Activated naive CD8-positive, alpha-beta T cell treated with anti-CD3 and anti-CD28 coated beads, Interleukin-2, amount 10 ng/mL, durations not matched to agents 7 days and 5 days (primary cell): Measurements from ENCODE around the gene HSF2BP. TPM values are rescaled to one million over a fixed set of nuclear protein-coding genes. Genes with fewer than 3 reads are reported as not detected.

Source experiments
- ATAC-seq: fragments of 150-1000 bp; cut with Tn5 transposase; one replicate; pipeline ENCODE4 v1.10.0; 2021; ENCODE audit warnings: low read depth, moderate library complexity
- POLR2A ChIA-PET: fragments of 350-600 bp; sonication (Branson Sonifier 250); formaldehyde crosslinking; loops from one replicate; lab custom pipeline; 2021; ENCODE audit warnings: antibody characterized with exemption; lab: Charles Lee
- DNase-seq: peaks from one replicate; pipeline ENCODE4 v3.0.0; 2021
- H3K27ac Mint-ChIP-seq: one replicate; pipeline ENCODE4 v1.8.0; 2022; ENCODE audit warnings: mild to moderate bottlenecking, mixed read lengths
- H3K27me3 Mint-ChIP-seq: one replicate; pipeline ENCODE4 v1.8.0; 2022; ENCODE audit warnings: mild to moderate bottlenecking, moderate library complexity, mixed read lengths
- H3K36me3 Mint-ChIP-seq: one replicate; pipeline ENCODE4 v1.8.0; 2021; ENCODE audit warnings: mild to moderate bottlenecking, mixed read lengths
- H3K4me1 Mint-ChIP-seq: one replicate; pipeline ENCODE4 v1.8.0; 2021; ENCODE audit warnings: mixed read lengths
- H3K4me3 Mint-ChIP-seq: one replicate; pipeline ENCODE4 v1.8.0; 2022; ENCODE audit warnings: mild to moderate bottlenecking, moderate library complexity, mixed read lengths
- H3K9me3 Mint-ChIP-seq: one replicate; pipeline ENCODE4 v1.8.0; 2021; ENCODE audit warnings: mixed read lengths
- total RNA-seq, 2 experiments: library from RNA; stranded (reverse); gene quantifications; one replicate each; pipeline ENCODE4 v1.2.3, GENCODE V29; 2021

The HSF2BP gene
- total RNA-seq, 2 experiments from 2014 or later, result 0.31 to 0.64 TPM

DNA sequence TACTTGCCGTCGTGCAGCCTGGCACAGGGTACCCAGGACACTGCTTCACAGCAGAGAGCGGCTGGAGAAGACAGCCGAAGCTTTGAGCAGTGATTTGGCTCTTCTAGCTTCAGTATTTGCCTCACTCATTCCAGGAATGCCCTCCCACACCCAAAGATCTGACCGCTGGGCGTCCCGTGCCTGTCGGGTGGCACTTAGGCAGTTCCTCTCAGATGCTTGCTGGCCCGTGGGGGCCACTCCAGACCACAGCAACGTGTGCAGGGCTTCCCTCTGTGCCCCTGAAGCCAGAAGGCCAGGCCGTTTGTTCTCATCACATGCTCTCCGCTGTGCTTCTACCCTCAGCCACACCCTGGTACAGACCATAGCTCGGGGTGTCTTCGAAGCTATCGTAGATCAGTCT lies 17.1 kb upstream of the HSF2BP start:
- Mint-ChIP-seq H3K4me1 (peaks cover 6% of the 10 kb centered on the region), H3K9me3 (no peaks in the 10 kb centered on the region), H3K4me3 (no peak overlapping the region), H3K27me3 (no peaks in the 10 kb centered on the region), H3K27ac (no peak overlapping the region), H3K36me3 (peaks cover 27% of the 10 kb centered on the region)
- POLR2A ChIA-PET, result interaction anchor here (0.6 to 0.7 kb wide), 3 partner anchors 20 to 685 kb away, joined by 3 read pairs; no protein-coding TSS in a partner anchor
- DNase-seq (no peak), ATAC-seq (no peak)

DNA sequence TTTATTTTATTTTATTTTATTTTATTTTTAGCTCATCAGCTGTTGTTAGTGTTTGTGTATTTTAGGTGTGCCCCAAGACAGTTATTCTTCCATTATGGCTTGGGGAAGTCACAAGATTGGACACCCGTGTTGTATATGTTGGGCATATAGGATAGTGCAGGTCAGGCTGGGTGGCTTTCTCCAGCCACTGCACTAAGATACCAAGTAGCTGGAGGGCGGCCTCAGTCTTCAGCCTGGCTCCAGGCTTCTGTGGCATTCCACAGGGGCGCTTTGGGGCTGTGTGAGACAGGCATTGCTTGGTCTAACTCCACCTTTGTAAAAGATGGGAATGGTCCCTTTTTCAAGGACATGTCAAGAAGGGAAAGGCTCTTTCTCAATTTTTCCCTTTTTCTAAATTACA lies 16.6 kb upstream of the HSF2BP start:
- Mint-ChIP-seq H3K9me3 (no peaks in the 10 kb centered on the region), H3K27ac (no peak overlapping the region), H3K27me3 (no peaks in the 10 kb centered on the region), H3K4me1 (peaks cover 6% of the 10 kb centered on the region), H3K36me3 (peaks cover 27% of the 10 kb centered on the region), H3K4me3 (no peak overlapping the region)
- DNase-seq, result no peak
- no peak for ATAC-seq
- POLR2A ChIA-PET, result interaction anchor here (0.6 kb wide), 2 partner anchors 21 to 685 kb away, joined by 3 read pairs; no protein-coding TSS in a partner anchor

DNA sequence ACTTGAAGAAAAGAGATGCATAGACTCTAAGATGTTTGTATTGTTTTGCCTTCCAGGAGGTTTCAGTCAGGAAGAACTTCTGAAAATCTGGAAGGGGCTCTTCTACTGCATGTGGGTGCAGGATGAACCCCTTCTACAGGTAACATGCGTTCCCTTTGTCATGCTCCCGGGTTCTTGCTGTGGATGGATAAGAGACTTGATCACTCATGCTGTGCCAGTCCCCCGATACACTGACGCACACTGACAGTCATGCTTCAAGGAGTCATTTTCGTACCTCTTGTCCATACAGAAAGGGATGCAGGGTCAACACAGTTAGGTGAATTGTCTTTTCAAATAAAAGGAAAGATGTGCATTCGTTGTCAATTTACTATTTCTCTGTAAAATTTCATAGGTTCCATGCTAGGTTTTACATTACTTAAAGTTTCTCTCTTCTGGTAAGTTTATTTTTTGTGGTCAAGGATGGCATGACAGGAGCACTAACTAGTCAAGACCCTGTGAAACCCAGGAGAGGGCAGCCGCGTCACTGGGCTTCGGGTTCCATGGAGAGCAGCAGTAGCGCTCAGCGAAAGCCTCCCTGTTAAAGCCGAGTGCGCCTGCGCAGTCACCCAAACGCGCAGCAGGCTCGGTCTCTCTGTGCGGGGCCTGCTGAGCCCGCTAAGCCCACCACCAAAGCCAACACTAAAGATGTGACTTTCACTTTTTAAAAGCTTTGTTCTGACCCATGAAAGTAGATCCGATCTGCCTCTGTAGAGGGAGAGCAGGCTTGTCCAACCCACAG lies 10.7 kb upstream of the HSF2BP start:
- no peak overlapping the region for H3K27ac Mint-ChIP-seq
- H3K36me3 Mint-ChIP-seq, result peaks cover 25% of the 10 kb centered on the region
- H3K9me3 Mint-ChIP-seq, result peaks cover 2% of the 10 kb centered on the region
- POLR2A ChIA-PET, result no interaction called here
- no peak for DNase-seq
- H3K27me3 Mint-ChIP-seq, result no peaks in the 10 kb centered on the region
- ATAC-seq, result no peak
- H3K4me3 Mint-ChIP-seq, result no peak overlapping the region
- H3K4me1 Mint-ChIP-seq, result peaks cover 6% of the 10 kb centered on the region

DNA sequence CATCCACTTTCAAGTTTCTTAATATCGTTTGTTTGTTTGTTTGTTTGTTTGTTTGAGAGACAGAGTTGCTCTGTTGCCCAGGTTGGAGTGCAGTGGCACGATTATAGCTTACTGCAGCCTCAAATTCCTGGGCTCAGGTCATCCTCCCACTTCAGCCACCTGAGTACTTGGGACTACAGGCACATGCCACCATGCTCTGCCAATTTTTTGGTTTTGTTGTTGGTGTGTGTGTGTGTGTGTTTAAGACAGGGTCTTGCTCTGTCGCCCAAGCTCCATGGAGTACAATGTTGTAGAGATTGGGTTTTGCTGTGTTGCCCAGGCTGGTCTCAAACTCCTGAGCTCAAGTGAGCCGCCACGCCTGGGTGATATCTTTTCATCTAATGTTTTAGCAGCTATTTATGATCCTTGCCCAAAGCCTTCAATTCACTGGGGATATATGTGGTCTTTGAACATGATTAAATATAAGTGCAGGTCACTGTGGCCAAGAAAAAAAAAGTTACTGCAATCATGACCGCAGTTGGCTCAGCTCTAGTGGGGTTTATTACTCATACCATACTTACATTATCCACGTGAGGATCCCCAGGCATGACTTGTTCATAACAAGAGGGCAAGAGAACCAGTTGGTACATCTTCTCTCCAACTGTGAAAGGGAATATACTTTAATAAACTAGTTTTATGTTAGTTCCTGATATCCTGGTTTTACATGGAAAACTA lies 8.1 kb upstream of the HSF2BP start:
- H3K27me3 Mint-ChIP-seq, result no peaks in the 10 kb centered on the region
- peaks cover 33% of the 10 kb centered on the region for H3K36me3 Mint-ChIP-seq
- peaks cover 2% of the 10 kb centered on the region for H3K9me3 Mint-ChIP-seq
- DNase-seq, result no peak
- POLR2A ChIA-PET, result no interaction called here
- ATAC-seq, result no peak
- no peak overlapping the region for H3K4me3 Mint-ChIP-seq
- H3K27ac Mint-ChIP-seq, result no peak overlapping the region
- peaks cover 12% of the 10 kb centered on the region for H3K4me1 Mint-ChIP-seq

DNA sequence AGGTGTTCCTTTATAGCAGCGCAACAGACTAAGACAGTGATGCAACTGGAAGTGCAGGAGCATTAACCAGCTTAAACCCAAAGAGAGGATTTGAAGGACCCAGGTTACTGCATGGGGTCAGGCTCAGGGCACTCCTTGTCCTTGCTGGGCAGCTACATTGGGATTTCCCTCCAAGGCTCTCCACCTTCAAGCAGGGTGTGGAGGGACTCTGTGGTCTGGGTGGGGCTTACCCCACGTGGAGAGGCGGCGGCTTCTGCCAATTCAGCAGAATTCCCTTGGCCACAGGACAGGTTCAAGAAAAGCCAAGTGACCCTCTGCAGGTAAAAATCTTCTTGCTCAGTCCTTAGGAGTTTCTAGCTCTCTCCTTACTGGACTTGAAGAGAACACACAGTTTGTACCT lies 6.6 kb upstream of the HSF2BP start:
- POLR2A ChIA-PET, result no interaction called here
- H3K36me3 Mint-ChIP-seq, result peaks cover 32% of the 10 kb centered on the region
- ATAC-seq, result no peak
- no peak for DNase-seq
- H3K27me3 Mint-ChIP-seq, result no peaks in the 10 kb centered on the region
- H3K4me1 Mint-ChIP-seq, result peaks cover 23% of the 10 kb centered on the region
- peaks cover 2% of the 10 kb centered on the region for H3K9me3 Mint-ChIP-seq
- no peak overlapping the region for H3K4me3 Mint-ChIP-seq
- H3K27ac Mint-ChIP-seq, result no peak overlapping the region

DNA sequence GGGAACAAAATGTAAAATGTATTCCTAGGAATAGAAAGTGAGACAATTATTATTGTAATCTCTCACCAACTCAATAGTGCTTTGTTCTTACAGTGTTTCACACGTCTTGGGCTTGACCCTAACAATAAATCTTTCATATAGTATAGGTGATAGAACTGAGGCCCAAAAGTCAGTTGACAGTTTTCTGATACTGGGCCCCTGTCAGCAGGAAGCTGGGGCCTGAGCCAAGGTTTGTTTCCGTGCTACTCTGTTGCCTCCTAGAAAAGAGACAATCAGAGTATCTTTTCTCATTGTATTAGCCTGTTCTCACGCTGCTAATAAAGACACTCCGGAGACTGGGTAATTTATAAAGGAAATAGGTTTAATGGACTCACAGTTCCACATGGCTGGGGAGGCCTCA lies 5.1 kb upstream of the HSF2BP start:
- Mint-ChIP-seq H3K36me3 (peaks cover 29% of the 10 kb centered on the region), H3K27me3 (no peaks in the 10 kb centered on the region), H3K27ac (peak overlapping the region; percentile 8), H3K4me3 (no peak overlapping the region), H3K9me3 (peaks cover 2% of the 10 kb centered on the region), H3K4me1 (peaks cover 24% of the 10 kb centered on the region)
- DNase-seq (no peak), ATAC-seq (no peak)
- POLR2A ChIA-PET, result no interaction called here

DNA sequence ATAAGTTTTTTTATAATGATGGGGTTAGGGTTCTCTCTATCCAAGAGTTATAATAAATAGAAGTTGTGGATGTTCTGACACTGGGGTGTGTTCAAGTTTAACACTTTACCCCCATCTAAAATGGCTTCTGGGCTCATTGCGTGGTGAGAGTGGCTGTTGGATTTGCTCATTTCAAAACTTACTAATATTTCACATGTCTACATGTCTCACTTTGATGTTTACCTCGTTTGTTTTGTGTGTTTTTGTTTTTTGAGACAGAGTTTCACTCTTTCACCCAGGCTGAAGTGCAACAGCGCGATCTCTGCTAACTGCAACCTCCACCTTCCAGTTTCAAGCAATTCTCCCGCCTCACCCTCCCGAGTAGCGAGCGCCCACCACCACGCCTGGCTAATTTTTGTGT lies 3.7 kb upstream of the HSF2BP start:
- peaks cover 2% of the 10 kb centered on the region for H3K9me3 Mint-ChIP-seq
- H3K4me3 Mint-ChIP-seq, result no peak overlapping the region
- H3K36me3 Mint-ChIP-seq, result peaks cover 29% of the 10 kb centered on the region
- ATAC-seq (no peak), DNase-seq (no peak)
- peak overlapping the region; percentile 22 for H3K27ac Mint-ChIP-seq
- POLR2A ChIA-PET, result no interaction called here
- peaks cover 26% of the 10 kb centered on the region for H3K4me1 Mint-ChIP-seq
- no peaks in the 10 kb centered on the region for H3K27me3 Mint-ChIP-seq

DNA sequence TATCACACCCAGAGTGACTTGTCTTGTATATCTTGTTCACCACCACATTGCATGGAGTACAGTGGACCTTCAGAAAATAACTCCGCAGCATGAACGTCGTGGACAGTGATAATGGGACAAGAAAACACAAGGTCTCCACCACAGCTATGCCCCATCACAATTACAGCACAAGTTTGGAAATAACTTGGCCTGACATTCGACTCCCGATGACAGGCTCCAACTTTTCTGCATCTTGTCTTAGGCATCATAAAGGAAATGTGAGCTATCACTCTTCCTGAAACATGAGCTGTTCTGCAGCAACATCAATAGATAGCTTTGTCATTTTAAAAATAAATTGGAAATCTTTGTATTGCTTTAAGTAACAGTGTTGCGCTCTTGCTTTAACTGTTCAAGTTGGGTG lies 3.0 kb upstream of the HSF2BP start:
- ATAC-seq (no peak), DNase-seq (no peak)
- Mint-ChIP-seq H3K27me3 (no peaks in the 10 kb centered on the region), H3K4me3 (no peak overlapping the region), H3K27ac (no peak overlapping the region), H3K9me3 (peaks cover 2% of the 10 kb centered on the region), H3K4me1 (peaks cover 27% of the 10 kb centered on the region), H3K36me3 (peaks cover 27% of the 10 kb centered on the region)
- POLR2A ChIA-PET, result no interaction called here

DNA sequence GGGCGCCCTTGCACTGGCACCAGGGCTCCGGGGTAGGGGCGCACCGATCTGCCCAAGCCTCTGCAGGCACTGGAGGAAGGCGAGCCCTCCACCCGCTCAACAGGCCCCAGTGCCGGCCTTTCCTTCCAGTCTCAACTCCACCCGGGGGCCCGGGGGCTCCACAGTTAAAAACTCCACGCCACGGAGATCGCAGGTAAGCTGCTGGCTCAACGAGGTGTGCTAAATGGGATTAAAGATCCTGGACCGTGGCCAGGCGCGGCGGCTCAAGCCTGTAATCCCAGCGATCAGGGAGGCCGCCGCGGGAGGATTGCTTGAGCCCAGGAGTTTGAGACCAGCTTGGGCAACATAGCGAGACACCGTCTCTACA lies 536 bp downstream of the HSF2BP start:
- Mint-ChIP-seq H3K27ac (peak overlapping the region; percentile 89), H3K27me3 (no peaks in the 10 kb centered on the region), H3K4me3 (peak overlapping the region; percentile 87), H3K36me3 (peaks cover 6% of the 10 kb centered on the region), H3K9me3 (no peaks in the 10 kb centered on the region), H3K4me1 (peaks cover 23% of the 10 kb centered on the region)
- DNase-seq (no peak), ATAC-seq (no peak)
- POLR2A ChIA-PET, result interaction anchor here (0.6 to 2.2 kb wide), 4 partner anchors 45 to 1099 kb away, joined by 3 to 13 read pairs (median 8); no protein-coding TSS in a partner anchor

DNA sequence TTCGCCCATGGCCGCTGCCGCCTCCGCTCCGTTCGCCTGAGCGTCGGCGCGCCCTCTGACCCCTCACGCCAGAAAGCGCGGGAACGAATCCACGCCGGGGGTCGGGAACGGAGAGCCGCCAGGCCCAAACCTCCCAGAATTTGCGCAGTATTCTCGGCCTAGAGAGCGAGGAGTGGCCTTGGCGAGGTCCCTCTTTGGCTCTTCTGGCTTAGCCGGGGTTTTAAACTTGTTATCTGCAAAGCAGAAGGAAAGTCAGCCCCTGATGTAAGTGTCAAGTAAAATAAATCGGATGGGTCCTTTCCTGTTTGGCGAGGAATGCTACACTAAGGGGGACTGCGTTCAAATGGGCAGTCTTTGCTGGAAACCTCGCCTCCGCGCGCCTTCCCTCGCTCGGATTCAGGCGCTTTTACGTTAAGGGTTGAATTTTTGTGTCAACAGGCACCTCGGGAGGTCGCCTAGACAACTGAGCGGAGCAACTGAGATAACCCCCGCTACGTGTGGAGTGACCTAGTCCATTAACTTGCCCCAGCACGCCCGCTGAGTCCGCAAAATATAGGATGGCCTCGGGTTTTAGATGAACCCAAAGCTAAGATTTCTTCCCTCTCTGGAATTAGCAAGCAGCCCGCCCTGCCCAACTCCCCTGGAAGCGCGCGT lies 1.1 kb downstream of the HSF2BP start:
- DNase-seq (no peak), ATAC-seq (no peak)
- H3K27ac Mint-ChIP-seq, result no peak overlapping the region
- H3K36me3 Mint-ChIP-seq, result peaks cover 6% of the 10 kb centered on the region
- H3K4me3 Mint-ChIP-seq, result no peak overlapping the region
- no peaks in the 10 kb centered on the region for H3K27me3 Mint-ChIP-seq
- H3K9me3 Mint-ChIP-seq, result no peaks in the 10 kb centered on the region
- POLR2A ChIA-PET, result interaction anchor here (1.6 kb wide), 1 partner anchor 45 kb away, joined by 3 read pairs; no protein-coding TSS in a partner anchor
- peaks cover 23% of the 10 kb centered on the region for H3K4me1 Mint-ChIP-seq

DNA sequence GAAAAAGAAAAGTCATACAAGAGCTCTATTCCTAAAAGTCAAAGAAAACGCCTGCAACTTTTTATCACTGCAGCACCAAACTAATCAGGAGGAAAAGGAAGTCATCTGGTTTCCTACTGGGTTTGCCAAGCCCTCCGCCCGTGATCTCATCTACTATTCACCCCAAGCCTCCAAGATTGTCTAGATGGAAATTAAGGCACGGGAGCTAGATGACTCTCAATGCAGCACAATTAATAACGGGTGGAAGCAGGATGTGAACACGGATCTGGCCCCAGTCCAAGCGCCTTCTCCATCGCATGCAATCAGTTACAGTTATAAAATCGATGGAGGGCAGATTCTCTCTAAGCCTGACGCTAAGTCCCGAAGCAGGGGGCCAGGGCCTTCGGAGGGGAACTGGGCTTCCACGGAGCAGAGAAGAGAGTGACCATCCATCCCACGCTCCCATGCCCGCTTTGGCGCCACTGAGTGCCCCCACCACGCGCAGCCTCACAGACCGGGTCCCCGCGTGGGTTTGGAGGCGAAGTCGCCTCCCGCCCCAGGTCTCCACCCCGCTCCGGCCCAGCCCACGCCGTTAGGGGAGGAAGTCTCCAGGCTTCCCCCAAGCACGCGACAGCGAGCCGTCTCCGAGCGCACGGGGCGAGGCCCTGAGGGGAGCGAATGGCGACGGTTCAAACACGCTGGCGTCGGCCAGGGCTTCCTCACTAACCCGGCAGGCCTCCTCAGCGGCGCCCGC lies 1.8 kb downstream of the HSF2BP start:
- ATAC-seq (no peak), DNase-seq (no peak)
- H3K9me3 Mint-ChIP-seq, result no peaks in the 10 kb centered on the region
- POLR2A ChIA-PET, result no interaction called here
- no peak overlapping the region for H3K27ac Mint-ChIP-seq
- H3K4me1 Mint-ChIP-seq, result peaks cover 19% of the 10 kb centered on the region
- no peaks in the 10 kb centered on the region for H3K27me3 Mint-ChIP-seq
- H3K36me3 Mint-ChIP-seq, result peaks cover 3% of the 10 kb centered on the region
- no peak overlapping the region for H3K4me3 Mint-ChIP-seq

DNA sequence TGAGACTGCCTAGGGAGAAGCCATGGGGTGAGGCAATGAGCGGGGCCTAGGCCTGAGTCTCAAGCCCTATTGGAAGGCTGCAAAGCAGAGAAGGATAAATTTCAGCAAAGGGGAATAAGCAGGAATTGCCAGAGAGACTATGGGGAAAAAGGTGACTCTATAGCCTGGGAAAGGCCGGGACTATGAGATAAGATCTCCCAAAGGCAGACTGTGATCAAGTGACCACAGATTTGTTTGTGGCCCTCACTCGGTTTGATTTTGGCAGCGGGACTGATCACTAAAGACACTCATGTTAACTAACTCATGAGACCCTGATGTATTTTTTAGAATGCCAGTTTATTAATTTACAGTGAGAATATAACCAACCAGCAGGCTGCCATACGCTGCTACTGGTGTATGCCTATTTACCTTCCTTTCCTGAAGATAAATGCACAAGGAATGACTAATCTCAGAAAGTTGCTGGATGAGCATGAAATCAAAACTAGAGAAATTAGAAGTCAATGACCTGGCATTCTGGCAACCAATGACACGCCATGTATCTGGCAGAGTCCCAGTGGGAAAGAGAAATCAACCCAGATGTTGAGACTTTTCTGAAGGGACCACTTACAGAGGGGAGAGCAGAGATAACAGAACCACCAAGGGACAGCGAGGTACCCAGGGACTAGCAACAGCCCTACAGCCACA lies 4.3 kb downstream of the HSF2BP start:
- Mint-ChIP-seq H3K27ac (no peak overlapping the region), H3K9me3 (no peaks in the 10 kb centered on the region), H3K4me3 (no peak overlapping the region), H3K27me3 (no peaks in the 10 kb centered on the region), H3K4me1 (peaks cover 5% of the 10 kb centered on the region), H3K36me3 (no peaks in the 10 kb centered on the region)
- DNase-seq (no peak), ATAC-seq (no peak)
- POLR2A ChIA-PET, result no interaction called here
